Ovary (tissue), 3 donors: ENCODE data around the gene WWTR1.

Source experiments
- EP300 ChIP-seq: sonication (generic); formaldehyde crosslinking; IDR thresholded peaks from one replicate; pipeline ENCODE4 v1.6.1; 2017; ENCODE audit warnings: antibody characterized with exemption
- POLR2A ChIP-seq: fragments of 450-650 bp; IDR thresholded peaks from one replicate; pipeline ENCODE4 v1.6.1; 2017; ENCODE audit warnings: antibody characterized with exemption, mild to moderate bottlenecking, moderate library complexity
- TF ChIP-seq, protein P1 (sequence below), 3 donors: fragments of 450-650 bp in 2 of 3; fragments of 200-600 bp in 1 of 3; IDR thresholded peaks; one replicate each; pipeline versions ENCODE4 v1.5.1 to v1.8.0; 2016 to 2022; ENCODE audit warnings: antibody characterized with exemption in 3 of 3, mild to moderate bottlenecking in 1 of 3
- donor health status: DM: no; HTN: no; CAD: no.

DNA sequence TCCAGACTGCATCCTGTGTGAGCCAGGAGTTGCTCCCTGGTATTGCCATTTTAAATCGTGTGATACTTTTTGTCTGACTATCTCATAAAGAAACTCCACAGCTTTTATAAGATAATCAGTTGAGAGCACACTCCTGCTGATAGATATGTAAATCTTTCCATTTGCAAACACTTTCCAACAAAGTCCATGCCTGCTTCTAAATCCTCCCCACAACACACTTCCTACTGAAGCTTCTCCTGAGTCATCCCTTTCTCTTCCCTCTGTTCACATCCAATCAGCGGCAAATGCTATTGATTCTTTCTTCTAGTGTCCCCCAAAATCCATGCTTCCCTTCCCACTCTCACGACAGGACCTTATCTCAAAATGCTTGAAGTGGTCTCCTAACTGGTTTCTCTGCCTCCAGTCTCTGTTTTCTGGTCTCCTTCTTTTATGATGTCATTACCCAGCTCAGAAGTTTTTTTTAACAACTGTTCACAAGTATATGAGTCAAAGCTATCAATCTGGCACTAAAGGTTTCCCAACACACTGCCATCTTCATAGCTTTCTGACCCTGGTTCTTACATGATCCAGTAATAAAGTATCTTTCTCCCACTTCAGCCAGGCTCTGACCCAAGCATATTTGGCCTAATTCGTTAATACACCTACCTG is 4.5 kb upstream of the WWTR1 start:
- TF ChIP-seq POLR2A, result no peak
- TF ChIP-seq, protein P1, sequence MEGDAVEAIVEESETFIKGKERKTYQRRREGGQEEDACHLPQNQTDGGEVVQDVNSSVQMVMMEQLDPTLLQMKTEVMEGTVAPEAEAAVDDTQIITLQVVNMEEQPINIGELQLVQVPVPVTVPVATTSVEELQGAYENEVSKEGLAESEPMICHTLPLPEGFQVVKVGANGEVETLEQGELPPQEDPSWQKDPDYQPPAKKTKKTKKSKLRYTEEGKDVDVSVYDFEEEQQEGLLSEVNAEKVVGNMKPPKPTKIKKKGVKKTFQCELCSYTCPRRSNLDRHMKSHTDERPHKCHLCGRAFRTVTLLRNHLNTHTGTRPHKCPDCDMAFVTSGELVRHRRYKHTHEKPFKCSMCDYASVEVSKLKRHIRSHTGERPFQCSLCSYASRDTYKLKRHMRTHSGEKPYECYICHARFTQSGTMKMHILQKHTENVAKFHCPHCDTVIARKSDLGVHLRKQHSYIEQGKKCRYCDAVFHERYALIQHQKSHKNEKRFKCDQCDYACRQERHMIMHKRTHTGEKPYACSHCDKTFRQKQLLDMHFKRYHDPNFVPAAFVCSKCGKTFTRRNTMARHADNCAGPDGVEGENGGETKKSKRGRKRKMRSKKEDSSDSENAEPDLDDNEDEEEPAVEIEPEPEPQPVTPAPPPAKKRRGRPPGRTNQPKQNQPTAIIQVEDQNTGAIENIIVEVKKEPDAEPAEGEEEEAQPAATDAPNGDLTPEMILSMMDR (IDR thresholded peaks at IDR 0.05), result no peak
- no peak for TF ChIP-seq EP300
